GM18868 (cell line): ENCODE data around the gene ANXA11.
A peak's percentile ranks its signal among the peaks of the same experiment; 100 is the strongest.
"Not testable (repeated sequence)": the region's sequence is repeated elsewhere in the genome, so short reads cannot be mapped to it uniquely, and the experiment has no call there.

ENCODE experiments used
- ATAC-seq: cut with Tn5 transposase; IDR thresholded peaks from one replicate; pipeline ENCODE4 v1.9.1; 2021; ENCODE audit warnings: mild to moderate bottlenecking, moderate library complexity; ENCODE audit not compliant: unreplicated experiment

ANXA11 gene

DNA sequence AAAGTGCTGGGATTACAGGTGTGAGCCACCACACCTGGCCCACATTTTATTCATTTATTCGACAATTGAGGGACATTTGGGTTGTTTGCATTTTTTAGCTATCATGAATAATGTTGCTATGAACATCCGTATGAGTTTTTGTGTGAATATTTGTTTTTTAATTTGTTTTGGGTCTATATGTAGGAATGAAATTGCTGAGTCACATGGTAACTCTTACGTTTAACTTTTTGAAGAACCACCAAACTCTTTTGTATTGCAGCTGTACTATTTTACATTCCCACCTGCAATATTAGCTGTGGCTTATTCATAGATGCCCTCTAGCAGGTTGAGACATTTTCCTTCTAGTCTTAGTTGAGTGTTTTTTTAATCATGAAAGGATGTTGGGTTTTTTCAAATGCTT is 58.4 kb downstream of the ANXA11 start:
- no peak for ATAC-seq

DNA sequence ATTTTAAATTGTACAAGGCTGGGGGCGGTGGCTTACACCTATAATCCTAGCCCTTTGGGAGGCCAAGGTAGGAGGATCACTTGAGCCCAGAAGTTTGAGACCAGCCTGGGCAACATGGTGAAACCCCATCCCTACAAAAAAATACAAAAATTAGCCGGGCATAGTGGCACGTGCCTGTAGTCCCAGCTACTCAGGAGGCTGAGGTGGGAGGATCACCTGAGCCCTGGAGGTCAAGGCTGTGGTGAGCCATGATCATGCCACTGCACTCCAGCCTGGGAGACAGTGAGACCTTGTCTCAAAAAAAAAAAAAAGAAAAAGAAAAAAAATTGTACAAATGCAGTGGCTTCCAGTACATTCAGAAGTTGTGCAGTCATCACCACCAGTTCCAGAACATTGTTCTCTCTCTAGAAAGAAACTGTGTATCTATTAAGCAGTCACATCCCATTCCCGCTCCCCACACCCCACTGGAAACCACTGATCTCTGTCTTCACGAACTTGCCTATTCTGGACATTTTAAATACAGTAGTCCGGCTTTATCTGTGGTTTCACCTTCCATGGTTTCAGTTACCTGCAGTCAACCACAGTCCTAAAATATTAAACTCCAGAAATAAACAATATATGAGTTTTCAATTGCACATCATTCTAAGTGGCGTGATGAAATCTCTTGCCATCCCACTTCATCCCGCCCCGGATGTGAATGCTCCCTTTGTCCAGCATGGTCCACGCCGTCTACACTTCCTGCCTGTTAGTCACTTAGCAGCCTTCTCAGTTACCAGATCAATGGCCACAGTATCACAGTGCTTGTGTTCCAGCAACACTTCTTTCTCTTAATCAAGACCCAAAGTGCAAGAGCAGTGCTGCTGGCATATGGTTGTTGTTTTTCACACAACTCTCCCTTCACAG is 59.7 kb downstream of the ANXA11 start:
- not testable (repeated sequence) for ATAC-seq

DNA sequence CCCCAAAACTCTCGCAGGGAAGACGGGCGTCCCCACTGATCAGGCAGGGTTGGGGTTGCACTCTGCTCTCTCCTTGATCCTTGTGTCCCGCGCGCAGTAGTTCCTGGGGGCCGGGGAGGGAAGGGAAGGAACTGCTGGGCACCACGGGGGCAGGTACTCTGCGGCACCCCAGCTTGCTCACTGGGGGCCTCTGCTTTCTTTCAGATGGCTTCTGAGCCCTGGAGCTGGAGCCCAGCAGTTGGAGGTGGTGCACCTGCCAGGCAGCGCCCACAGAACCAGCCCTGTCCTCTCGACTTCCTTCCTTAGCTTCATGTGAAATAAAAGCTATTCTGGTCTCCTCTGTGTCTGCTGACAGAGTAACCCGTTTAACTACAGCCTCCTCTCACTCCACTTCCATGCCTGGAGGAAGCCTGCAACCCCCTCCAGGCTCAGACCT is 60.6 kb downstream of the ANXA11 start:
- ATAC-seq, result peak; percentile 32

DNA sequence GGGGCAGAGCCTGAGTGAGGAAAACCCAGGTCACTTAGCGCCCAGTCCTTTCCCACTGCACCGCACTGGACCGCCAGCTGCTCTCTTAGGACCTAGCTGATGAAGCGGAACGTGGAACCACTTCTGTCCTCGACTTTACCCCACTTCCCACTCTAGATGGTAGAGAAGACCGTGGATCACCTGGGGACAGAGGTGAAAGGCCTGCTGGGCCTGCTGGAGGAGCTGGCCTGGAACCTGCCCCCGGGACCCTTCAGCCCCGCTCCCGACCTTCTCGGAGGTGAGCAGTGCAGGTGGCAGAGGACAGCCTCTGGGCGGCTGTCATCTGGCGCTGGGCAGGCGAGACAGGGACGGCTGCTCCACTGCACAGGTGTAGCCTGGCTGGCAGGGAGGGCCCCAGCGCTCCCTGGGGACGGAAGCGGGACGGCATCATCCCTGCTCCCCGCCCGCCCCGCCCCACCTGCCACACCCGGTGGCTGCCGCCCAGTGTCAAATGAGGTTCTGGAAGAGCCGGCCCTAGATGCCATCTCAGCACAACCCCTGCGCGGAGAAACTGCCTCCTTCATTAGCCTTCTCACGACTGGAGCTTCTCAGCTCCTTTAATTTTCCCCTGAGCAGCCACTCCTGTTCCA is 61.2 kb downstream of the ANXA11 start:
- peak; percentile 50 for ATAC-seq

DNA sequence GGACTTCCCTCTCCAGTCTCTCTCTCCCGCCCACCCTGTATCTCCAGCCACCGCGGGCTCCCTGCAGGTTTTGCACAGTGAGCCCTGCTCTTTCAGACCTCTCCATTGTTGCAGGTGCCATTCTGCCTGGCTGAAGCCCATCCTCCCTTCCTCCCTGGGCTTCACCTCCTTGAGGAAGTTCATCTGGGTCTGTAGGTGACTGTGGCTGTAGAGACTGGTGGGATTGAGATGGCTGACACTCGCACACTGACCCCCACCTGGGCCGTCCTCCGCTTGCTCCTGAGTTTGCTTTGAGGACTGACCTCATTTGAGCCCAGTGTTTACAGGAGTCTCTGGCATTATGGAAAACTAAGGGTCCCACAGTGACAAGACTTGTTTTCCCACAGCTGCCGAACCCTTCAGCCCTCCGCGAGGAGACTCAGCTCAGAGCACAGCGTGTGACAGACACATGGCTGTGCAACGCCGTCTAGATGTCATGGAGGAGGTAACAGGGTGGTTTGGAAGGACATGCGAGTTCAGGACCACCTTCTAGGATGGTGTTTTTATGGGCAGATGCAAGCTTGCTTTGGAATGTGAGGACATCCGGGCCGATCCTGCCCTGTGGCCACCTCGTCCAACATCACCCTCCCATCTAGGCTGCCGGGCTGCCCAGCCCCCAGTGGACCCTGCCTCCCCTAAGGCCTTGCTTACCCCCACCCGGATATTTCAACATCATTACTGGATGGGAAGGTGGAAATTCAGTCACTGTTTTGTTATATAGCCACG is 63.5 kb downstream of the ANXA11 start:
- ATAC-seq, result no peak

GRCh38 chr10:80140251-80140650 is 65.1 kb downstream of the ANXA11 start:
- no peak for ATAC-seq

GRCh38 chr10:80139265-80139664 is 66.1 kb downstream of the ANXA11 start:
- no peak for ATAC-seq

DNA sequence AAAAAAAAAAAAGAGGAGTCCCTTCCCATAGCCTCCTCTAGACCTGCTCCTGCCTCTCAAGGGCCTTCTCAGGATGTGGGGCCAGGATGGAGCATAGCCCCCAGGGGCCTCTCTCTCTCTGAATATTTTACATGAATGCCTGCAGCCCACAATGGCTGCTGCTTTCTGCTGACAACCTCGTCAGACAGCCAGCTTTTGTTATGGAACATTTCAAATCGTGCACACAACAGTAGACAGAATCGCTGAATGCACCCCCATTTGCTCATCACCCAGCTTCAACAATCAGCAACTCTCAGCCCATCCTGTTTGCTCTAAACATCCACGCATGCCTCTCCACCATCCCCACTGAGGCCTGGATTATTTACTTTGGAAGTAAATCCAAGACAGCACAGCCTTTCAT is 67.4 kb downstream of the ANXA11 start:
- ATAC-seq, result no peak

DNA sequence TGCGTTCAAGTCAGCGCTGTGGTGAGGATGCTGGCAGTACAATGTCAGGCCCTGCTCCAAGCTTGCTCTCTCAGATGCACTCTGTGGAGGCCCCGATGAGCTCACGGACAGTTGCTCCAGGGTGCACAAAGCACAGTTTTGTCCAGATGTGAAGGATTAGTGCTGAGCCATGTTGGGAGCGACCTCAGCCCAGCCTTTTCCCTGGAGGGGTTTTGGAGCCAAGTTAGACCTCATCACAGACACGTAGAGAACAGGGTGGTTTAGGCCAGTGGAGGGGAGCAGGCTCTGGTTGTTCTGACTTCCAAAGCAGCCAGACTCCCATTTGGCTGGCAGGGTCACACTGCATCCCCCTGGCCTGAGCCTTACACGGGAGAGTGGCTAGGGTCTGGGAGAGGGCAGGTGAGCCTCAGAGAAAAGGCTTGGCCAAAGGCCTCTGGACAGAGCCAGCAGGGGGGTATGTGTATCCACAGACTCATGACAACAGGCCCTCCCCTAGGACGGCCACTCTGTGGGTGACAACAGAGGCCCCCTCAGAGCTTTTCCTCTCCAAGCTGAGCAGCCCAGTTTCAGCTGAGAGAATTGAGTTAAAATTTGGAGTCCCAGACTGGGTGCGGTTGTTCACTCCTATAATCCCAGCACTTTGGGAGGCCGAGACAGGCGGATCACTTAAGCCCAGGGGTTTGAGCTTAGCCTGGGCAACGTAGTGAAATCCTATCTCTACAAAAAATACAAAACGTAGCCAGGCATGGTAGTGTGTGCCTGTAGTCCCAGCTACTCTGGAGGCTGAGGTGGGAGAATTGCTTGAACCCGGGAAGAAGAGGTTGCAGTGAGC is 68.1 kb downstream of the ANXA11 start:
- ATAC-seq, result no peak

DNA sequence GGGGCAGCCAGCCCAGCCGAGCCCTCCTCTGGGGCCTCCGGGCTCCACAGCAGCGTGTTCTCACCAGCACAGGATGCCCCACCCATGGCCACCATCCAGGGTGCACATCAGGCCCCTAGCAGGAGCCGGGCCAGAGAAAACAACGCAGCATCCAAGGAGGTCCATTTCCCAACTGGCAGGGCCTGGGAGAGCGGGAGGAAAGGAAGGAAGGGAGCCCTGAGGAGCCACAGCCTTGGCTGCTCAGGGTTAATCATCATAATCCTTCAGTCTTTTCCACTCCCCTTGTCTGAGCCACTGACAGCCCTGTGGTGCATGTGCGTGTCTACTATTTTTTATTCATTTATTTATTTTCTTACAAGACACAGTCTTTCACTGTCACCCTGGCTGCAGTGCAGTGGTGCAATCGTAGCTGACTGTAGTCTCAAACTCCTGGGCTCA is 69.2 kb downstream of the ANXA11 start:
- ATAC-seq, result no peak

GRCh38 chr10:80133687-80134086 is 71.7 kb downstream of the ANXA11 start:
- ATAC-seq, result not testable (repeated sequence)

- ATAC-seq, result no peak
Measured at GRCh38 chr10:80133206-80133605, 72.1 kb downstream of the ANXA11 start.

DNA sequence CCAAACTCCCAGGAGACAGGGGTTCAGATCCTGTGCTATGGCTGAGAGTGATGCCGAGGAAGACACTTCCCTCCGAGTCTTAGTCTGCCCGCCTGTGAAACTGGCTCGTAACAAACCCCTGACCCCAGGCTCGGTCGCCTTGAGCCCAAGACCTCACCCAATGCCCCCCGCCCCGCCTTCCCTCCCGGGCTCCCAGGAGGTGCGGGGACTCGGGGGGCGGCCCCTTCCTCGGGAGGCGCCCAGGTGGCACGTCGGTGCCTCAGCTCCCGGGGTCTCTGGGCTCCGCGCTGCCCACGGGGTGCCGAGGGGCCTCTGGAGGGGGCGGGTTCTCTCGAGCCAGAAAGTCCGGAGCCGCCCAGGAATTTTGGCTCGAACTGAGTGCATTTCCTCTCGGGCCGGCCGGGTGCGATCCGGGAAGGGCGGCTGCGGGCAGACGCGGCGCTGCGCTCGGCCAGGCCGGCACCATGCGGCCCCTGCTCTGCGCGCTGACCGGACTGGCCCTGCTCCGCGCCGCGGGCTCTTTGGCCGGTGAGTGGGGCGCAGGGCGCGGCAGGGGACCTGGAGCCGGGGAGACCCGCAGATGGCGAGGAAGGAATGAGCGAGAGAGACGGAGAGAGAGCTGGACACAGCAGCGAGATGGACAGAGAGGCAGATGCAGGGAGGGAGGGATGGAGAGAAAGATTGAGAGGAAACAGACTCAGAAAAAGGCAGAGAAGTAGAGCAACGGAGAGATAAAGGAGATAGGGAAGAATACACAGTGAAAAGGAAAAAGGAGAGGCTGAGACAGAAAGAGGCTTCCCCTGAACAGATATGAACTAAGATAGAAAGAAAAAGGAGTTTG is 72.8 kb downstream of the ANXA11 start, which contains the start of gene PLAC9:
Gene PLAC9 (plus strand): TSS at position 432 of the 841 bp plus-strand sequence. CDS start 33 bp downstream, at position 465.
- ATAC-seq, result no peak

DNA sequence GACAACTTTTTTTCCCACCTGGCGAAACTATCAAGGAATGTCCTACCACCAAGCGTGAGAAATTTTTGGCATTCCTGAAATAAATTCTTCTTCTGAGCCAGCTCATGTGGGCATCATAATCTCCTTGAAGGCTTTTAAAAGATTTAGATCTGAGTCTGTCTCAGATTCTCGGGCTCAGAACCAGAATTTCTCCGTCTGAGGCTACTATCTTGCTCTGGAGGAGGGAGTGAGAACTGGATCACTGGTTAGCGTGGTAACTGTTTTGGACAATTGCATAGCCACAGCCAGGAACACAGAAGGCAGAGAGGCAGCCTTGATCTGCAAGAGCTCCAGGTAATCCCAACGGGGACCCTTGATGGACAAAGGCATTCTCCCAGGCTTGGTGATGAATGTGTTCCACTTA is 73.8 kb downstream of the ANXA11 start:
- no peak for ATAC-seq

DNA sequence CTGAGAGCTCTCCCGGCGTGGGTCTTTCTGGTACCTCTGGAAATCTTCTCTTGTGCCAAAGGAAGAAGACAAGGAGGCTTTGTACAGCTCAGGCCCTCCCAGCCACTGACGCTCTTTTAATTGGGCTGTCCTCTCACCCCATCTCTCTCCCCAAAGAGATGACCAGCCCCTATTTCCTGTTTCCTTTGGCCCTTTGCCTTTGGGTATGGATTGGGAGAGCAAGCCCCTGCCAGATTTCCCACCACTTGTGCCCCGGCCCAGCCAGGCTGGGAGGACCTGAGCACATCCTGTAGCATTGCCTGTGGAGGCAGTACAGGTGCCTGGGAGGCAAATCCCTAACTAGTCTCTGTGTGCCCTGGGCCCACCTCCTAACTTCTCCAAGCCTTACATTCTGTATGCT is 78.5 kb downstream of the ANXA11 start:
- no peak for ATAC-seq

DNA sequence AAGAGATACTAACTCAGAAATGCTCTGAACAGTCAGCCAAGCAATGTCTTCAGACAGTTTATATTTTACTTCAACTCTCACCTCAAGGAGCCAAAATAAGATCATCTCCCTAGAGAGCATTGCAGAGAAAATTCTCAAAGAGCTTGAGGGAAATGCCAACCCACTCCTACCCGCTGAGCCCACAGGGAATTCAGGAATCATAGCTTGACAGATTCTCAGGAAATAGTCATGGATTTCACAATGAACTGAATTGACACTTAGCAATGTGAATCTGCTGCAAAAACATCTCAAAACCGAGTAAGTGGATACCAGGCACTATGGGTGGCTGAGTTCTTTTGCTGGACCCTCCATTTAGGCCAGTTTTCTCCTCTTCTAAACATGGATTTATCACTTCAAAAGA is 82.6 kb downstream of the ANXA11 start:
- ATAC-seq, result no peak

GRCh38 chr10:80122110-80122710 is 83.1 kb downstream of the ANXA11 start:
- ATAC-seq, result no peak

DNA sequence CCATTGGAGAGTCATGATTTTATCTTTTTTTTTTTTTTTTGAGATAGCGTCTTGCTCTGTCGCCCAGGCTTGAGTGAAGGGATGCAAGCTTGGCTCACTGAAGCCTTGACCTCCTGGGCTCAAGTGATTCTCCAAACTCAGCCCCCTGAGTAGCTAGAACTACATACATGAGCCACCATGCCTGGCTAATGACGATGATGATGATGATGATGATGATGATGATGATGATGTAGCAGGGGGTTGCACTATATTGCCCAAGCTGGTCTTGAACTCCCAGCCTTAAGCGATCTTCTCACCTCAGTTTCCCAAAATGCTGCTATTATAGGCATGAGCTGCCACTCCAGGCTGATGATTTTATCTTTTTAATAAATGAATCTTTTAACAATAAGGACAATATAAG is 86.7 kb downstream of the ANXA11 start:
- no peak for ATAC-seq

DNA sequence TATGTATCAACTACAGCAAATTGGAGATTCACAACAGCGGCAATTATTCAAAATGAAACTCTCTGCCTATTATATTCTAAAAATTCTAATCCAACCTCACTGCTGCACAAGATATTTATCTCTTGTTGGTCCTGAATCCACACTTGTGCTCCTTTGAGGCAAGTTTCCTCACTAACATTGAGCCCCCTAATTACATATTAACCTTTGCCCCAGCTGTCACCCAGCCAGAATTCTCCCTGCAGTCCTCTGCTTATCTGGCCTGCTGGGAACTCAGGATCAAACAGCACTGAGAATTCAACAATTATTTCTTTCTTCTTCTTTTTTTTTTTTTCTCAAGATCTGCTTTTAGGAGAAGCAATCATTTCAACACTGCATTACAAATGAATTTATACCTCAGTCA is 94.4 kb downstream of the ANXA11 start:
- no peak for ATAC-seq
